ENCODE data around the gene GRIK3.

DNA sequence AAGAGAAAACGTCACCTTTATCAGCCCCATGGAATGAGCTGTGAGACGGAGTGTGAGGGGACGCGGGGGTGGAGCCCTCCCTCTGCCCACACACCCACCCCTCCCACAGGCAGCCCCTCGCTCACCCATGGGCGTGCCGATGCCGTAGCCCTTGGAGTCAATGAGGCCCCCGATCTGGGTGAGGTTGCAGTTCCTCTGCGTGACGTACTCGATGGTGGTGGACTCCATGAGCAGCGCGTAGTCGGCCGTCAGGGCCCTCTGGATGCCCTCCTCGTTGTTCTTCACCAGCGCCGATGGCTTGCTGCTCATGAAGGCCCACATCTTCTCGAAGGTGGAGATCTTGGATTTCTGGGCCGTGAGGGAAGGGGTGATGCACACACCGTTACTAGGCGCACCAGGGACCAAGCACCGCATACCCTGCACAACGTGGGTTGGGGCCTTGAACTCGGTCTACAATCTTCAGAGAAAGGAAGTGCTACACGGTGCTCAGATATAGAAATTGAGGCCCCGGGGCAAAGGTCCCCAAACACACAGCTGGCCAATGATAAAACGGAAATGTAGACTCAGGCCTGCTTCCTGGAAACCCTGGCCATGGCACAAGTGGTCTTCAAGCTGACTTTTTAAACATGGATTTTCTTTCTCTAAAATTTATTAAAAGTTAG is 228.2 kb downstream of the GRIK3 start:
- TF ChIP-seq MAX (IDR thresholded peaks at IDR 0.05), result no peak
- no peak for TF ChIP-seq EP300 (IDR thresholded peaks at IDR 0.05; ENCODE audit: borderline replicate concordance)
- TF ChIP-seq YY1 (IDR thresholded peaks at IDR 0.05; ENCODE audit: low read depth), result no peak
- TF ChIP-seq NFIC (IDR thresholded peaks at IDR 0.05), result no peak
- TF ChIP-seq EGR1 (IDR thresholded peaks at IDR 0.05), result no peak
- TF ChIP-seq FOXM1 (IDR thresholded peaks at IDR 0.05; ENCODE audit: borderline replicate concordance, low read depth), result no peak
- no peak for TF ChIP-seq RAD21 (IDR thresholded peaks at IDR 0.05; ENCODE audit: low read depth)
